ENCODE data around the gene GPR132. TPM values are rescaled to one million over a fixed set of nuclear protein-coding genes. Genes with fewer than 3 reads are reported as not detected.

GPR132 gene
- total and polyA plus RNA-seq, 8 donors = under 0.01 to 11.1 (median 1.3) TPM

- intact Hi-C loops (cut with DNase I; ENCODE audit: low total_unique reads) = no loop called here
- 80 to 93% (median 89%) methylated on average over 18 to 21 of the region's 21 CpGs for WGBS, 5 donors
- H3K4me3 ChIP-seq = no peak overlapping the region
- no peak for DNase-seq
- TF ChIP-seq, protein P1, sequence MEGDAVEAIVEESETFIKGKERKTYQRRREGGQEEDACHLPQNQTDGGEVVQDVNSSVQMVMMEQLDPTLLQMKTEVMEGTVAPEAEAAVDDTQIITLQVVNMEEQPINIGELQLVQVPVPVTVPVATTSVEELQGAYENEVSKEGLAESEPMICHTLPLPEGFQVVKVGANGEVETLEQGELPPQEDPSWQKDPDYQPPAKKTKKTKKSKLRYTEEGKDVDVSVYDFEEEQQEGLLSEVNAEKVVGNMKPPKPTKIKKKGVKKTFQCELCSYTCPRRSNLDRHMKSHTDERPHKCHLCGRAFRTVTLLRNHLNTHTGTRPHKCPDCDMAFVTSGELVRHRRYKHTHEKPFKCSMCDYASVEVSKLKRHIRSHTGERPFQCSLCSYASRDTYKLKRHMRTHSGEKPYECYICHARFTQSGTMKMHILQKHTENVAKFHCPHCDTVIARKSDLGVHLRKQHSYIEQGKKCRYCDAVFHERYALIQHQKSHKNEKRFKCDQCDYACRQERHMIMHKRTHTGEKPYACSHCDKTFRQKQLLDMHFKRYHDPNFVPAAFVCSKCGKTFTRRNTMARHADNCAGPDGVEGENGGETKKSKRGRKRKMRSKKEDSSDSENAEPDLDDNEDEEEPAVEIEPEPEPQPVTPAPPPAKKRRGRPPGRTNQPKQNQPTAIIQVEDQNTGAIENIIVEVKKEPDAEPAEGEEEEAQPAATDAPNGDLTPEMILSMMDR (IDR thresholded peaks at IDR 0.05) = no peak
- no peak for TF ChIP-seq POLR2A (IDR thresholded peaks at IDR 0.05)
- no peak for TF ChIP-seq POLR2AphosphoS5 (IDR thresholded peaks at IDR 0.05)
- no peak for TF ChIP-seq EP300 (IDR thresholded peaks at IDR 0.05)
- H3K9me3 ChIP-seq = no peaks in the 10 kb centered on the region
- H3K36me3 ChIP-seq = peaks cover 13 to 58% (median 47%) of the 10 kb centered on the region in 4 donors
- no peak overlapping the region for H3K27ac ChIP-seq
- no peaks in the 10 kb centered on the region for H3K27me3 ChIP-seq
- peaks cover 0 to 11% (median 0%) of the 10 kb centered on the region in 4 donors for H3K4me1 ChIP-seq
These were observed 58.2 kb downstream of the GPR132 start for GRCh38 chr14:105006831-105007592.

- no peak for DNase-seq
- H3K4me1 ChIP-seq = peaks cover 0 to 4% (median 0%) of the 10 kb centered on the region in 4 donors
- TF ChIP-seq POLR2AphosphoS5 (IDR thresholded peaks at IDR 0.05) = no peak
- no peak for TF ChIP-seq EP300 (IDR thresholded peaks at IDR 0.05)
- TF ChIP-seq, protein P1 (IDR thresholded peaks at IDR 0.05) = no peak
- TF ChIP-seq POLR2A (IDR thresholded peaks at IDR 0.05) = no peak
These were observed 59.0 kb downstream of the GPR132 start for GRCh38 chr14:105005929-105006830.

GRCh38 chr14:105005329-105005928 is 59.8 kb downstream of the GPR132 start:
- H3K36me3 ChIP-seq = peaks cover 5 to 44% (median 34%) of the 10 kb centered on the region in 4 donors
- no peak overlapping the region for H3K4me3 ChIP-seq
- intact Hi-C loops (cut with DNase I; ENCODE audit: low total_unique reads) = no loop called here
- 69 to 85% (median 75%) methylated on average over 8 to 20 of the region's 20 CpGs for WGBS, 5 donors
- TF ChIP-seq POLR2A (IDR thresholded peaks at IDR 0.05) (no peak), EP300 (IDR thresholded peaks at IDR 0.05) (no peak), POLR2AphosphoS5 (IDR thresholded peaks at IDR 0.05) (no peak)
- TF ChIP-seq, protein P1 (IDR thresholded peaks at IDR 0.05) = no peak
- no peaks in the 10 kb centered on the region for H3K9me3 ChIP-seq
- no peak overlapping the region for H3K27ac ChIP-seq
- H3K4me1 ChIP-seq = no peaks in the 10 kb centered on the region
- H3K27me3 ChIP-seq = no peaks in the 10 kb centered on the region
- no peak for DNase-seq

More at GRCh38 chr14:105005929-105006830, 59.0 kb downstream of the GPR132 start:
- Histone ChIP-seq H3K4me3 (no peak overlapping the region), H3K36me3 (peaks cover 10 to 51% (median 42%) of the 10 kb centered on the region in 4 donors), H3K27ac (no peak overlapping the region), H3K9me3 (no peaks in the 10 kb centered on the region), H3K27me3 (no peaks in the 10 kb centered on the region)
- WGBS, 5 donors = 74 to 87% (median 83%) methylated on average over 10 to 21 of the region's 21 CpGs
- intact Hi-C loops (cut with DNase I; ENCODE audit: low total_unique reads) = no loop called here

Small RNA genes lying within 50 kb of the gene (small RNA-seq; reads per million reads assigned to genes)
- 0 reads per million in 4 donors for gene AL512356.2

Other genes starting within 250 kb of the GPR132 start
- gene CEP170B, start 200.2 kb downstream of the GPR132 start, total RNA-seq = 100 to 1,000 TPM in 1 of 5 donors, 10 to 100 TPM in 4; 12.7 to 483 (median 46.1) TPM
- 10 to 100 TPM in 2 of 3 donors, 1 to 10 TPM in 1; 9.6 to 15.4 (median 13.2) TPM for gene CEP170B, start 200.2 kb downstream of the GPR132 start, polyA plus RNA-seq
- 1 to 10 TPM in 1 of 5 donors, under 1 TPM in 1, not detected in 3; 0.14 to 2.6 TPM for gene PLD4, start 140.6 kb downstream of the GPR132 start, total RNA-seq
- 1 to 10 TPM in 1 of 3 donors, under 1 TPM in 1, not detected in 1; 0.70 to 1.7 TPM for gene PLD4, start 140.6 kb downstream of the GPR132 start, polyA plus RNA-seq
- gene AHNAK2, start 87.1 kb downstream of the GPR132 start, total RNA-seq = 100 to 1,000 TPM in 1 of 5 donors, 10 to 100 TPM in 4; 11.0 to 117 (median 15.1) TPM
- 10 to 100 TPM in 1 of 3 donors, 1 to 10 TPM in 2; 1.5 to 46.3 (median 2.1) TPM for gene AHNAK2, start 87.1 kb downstream of the GPR132 start, polyA plus RNA-seq
- gene CLBA1, start 79.6 kb downstream of the GPR132 start, total RNA-seq = 1 to 10 TPM in 4 of 5 donors, not detected in 1; 3.5 to 8.7 (median 6.7) TPM
- 10 to 100 TPM in 1 of 3 donors, 1 to 10 TPM in 2; 3.7 to 13.9 (median 4.2) TPM for gene CLBA1, start 79.6 kb downstream of the GPR132 start, polyA plus RNA-seq
- gene CDCA4, start 44.3 kb downstream of the GPR132 start, total RNA-seq = 10 to 100 TPM in 2 of 5 donors, 1 to 10 TPM in 3; 2.9 to 12.3 (median 4.5) TPM
- 1 to 10 TPM; 4.7 to 9.4 (median 8.0) TPM for gene CDCA4, start 44.3 kb downstream of the GPR132 start, polyA plus RNA-seq
- gene JAG2, start 103.3 kb upstream of the GPR132 start, total RNA-seq = 100 to 1,000 TPM in 1 of 5 donors, 10 to 100 TPM in 3, 1 to 10 TPM in 1; 8.0 to 117 (median 18.7) TPM
- 10 to 100 TPM in 1 of 3 donors, 1 to 10 TPM in 2; 6.0 to 27.2 (median 7.5) TPM for gene JAG2, start 103.3 kb upstream of the GPR132 start, polyA plus RNA-seq
- gene NUDT14, start 115.9 kb upstream of the GPR132 start, total RNA-seq = 10 to 100 TPM in 4 of 5 donors, not detected in 1; 15.2 to 62.6 (median 18.4) TPM
- 10 to 100 TPM; 26.6 to 51.7 (median 30.7) TPM for gene NUDT14, start 115.9 kb upstream of the GPR132 start, polyA plus RNA-seq
- gene BTBD6, start 183.1 kb upstream of the GPR132 start, total RNA-seq = 10 to 100 TPM; 13.4 to 53.6 (median 25.2) TPM
- gene BTBD6, start 183.1 kb upstream of the GPR132 start, polyA plus RNA-seq = 10 to 100 TPM; 47.1 to 55.0 (median 50.7) TPM
- gene BRF1, start 235.6 kb upstream of the GPR132 start, total RNA-seq = 100 to 1,000 TPM in 1 of 5 donors, 10 to 100 TPM in 4; 31.5 to 141 (median 42.6) TPM
- 10 to 100 TPM in 2 of 3 donors, 1 to 10 TPM in 1; 9.2 to 19.7 (median 19.4) TPM for gene BRF1, start 235.6 kb upstream of the GPR132 start, polyA plus RNA-seq
- gene PACS2, start 249.3 kb upstream of the GPR132 start, total RNA-seq = 100 to 1,000 TPM in 3 of 5 donors, 10 to 100 TPM in 2; 33.6 to 209 (median 114) TPM
- gene PACS2, start 249.3 kb upstream of the GPR132 start, polyA plus RNA-seq = 10 to 100 TPM; 23.4 to 49.8 (median 34.7) TPM

All from stomach (tissue), 9 donors.